NCI-H2029 treated with DMSO at 0.1 percent for 48 hours (cell line): ENCODE data around the gene MYO3B.
"Not testable (repeated sequence)": the region's sequence is repeated elsewhere in the genome, so short reads cannot be mapped to it uniquely, and the experiment has no call there.

Source experiments
- DNase-seq: peaks from one replicate; lab custom pipeline; 2025; lab: John Stamatoyannopoulos, UW

MYO3B gene

DNA sequence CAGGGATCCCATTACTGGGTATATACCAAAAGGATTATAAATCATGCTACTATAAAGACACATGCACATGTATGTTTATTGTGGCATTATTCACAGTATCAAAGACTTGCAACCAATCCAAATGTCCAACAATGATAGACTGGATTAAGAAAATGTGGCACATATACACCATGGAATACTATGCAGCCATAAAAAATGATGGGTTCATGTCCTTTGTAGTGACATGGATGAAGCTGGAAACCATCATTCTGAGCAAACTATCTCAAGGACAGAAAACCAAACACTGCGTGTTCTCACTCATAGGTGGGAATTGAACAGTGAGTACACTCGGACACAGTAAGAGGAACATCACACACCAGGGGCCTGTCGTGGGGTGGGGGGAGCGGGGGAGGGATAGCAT is 457.1 kb downstream of the MYO3B start:
- DNase-seq = not testable (repeated sequence)

DNA sequence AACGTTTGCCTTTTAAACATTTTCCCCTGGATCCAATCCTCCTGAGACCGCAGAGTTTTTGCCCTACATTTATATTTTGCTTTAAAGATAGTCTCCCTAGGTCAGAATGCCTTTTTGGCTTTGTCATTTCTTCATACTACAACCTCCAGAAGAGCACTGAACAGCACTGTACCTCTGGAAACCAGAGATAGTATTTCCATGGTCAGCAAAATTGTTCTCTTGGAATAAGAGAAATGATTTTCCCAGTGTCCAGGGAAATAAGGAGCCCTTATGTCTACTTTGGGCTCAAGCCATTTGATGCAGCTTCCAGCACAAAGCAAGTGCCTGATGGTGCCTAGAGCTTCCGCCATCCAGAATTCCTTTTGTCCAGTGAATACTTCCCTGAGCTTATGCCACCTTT is 461.7 kb downstream of the MYO3B start:
- no peak for DNase-seq

GRCh38 chr2:170641961-170642360 is 464.0 kb downstream of the MYO3B start:
- DNase-seq = no peak

- DNase-seq = no peak
These were observed 465.4 kb downstream of the MYO3B start for GRCh38 chr2:170643346-170643745.

- DNase-seq = no peak
These were observed 469.9 kb downstream of the MYO3B start for GRCh38 chr2:170647741-170648436.

DNA sequence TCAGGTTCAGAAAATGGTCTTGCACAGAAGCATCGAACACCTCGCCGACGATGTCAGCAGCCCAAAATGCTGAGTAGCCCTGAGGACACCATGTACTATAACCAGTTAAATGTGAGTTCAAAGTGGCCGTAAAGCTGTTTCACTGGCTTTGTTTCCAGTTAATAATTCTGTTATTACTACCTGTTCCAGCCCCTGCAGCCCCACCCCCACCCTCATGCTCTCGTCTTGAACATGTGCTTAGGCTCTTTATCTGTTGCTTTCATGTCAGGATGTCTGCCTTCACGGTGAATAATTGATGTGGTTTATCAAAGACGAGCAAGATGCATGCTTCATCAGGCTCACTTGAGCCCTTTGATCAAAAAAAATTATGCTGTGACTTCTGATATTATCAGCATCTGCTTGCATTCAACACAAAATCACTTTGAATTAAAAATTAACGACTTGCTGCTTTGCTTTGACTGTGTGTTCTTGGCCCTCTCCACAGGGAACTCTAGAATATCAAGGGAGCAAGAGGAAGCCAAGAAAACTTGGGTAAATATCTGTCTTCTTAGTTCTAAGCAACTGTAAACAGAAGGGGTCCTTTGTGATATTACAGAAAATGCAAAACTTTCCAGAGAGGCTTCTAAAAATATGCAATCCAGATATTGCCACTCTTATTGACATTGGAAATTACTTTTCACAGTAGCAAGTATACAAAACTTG is 473.8 kb downstream of the MYO3B start:
- DNase-seq = no peak

DNA sequence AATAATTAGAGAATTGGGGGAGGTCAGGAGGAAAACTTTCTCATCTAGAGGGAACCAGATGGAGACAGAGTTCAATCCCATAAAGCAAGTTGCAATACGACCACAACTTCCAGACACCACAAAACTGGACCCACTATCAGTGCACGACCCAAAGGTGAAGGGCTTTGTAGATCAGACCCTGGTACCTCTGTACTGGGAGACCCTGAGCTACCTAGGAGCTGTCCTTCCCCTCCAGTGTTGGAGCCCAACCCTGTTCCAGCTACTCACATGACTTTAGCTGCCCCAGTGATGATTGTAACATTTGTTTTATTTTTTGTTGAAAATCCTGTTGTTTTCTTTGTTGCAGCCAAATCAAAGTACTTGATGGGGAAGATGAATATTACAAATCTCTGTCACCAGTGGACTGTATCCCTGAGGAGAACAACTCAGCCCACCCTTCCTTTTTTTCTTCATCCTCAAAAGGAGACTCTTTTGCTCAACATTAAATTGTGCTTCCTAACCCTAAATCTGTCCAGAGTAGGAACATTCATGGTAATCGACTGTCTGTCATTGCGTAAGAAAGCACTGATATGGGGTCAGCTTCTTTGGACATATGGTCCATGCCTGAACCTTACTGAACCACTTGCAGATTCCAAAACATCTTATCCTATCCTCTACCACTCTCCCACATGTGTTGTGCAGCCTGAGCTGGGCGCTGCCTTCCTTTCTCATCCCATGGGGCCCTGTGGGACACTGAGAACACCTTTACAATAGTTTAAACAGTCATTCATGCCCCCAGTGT is 474.9 kb downstream of the MYO3B start:
- no peak for DNase-seq

DNA sequence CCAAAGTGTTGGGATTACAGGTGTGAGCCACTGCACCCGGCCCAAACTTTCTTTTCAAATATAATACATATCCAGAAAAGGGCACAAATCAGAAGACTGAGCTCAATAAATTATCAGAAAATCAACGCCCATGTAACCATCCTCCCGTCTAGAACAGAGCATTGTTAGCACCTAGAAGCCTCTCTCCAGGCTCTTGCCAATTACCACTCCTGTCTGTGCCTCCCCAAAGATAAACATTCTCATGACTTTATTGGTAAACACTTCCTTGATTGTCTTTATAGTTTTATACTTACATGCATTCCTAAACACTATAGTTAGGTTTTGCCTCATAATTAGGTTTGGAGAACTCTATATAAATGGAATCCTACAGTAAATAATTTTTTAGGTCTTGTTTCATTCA is 478.7 kb downstream of the MYO3B start:
- DNase-seq = no peak

- no peak for DNase-seq
These were observed 482.5 kb downstream of the MYO3B start for GRCh38 chr2:170660409-170660808.

DNA sequence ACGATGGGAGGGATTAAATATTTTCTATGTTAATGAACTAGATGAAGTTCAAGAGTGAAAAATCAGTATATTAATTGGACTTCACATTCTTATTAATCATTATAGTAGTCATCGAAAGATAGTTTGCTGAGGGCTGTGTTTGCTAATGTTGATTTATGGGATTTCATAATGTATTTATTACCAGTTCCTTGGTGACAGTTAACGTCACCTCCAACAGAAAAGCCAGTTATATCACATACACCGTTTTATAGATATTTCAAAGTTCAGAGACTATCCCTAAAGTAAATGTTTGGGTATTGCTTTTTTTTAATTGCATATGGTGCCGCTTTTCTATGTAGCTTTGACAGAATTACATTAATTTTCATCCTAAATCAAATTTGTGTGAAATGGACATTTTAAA is 487.8 kb downstream of the MYO3B start:
- no peak for DNase-seq

GRCh38 chr2:170669909-170670308 is 492.0 kb downstream of the MYO3B start:
- no peak for DNase-seq

DNA sequence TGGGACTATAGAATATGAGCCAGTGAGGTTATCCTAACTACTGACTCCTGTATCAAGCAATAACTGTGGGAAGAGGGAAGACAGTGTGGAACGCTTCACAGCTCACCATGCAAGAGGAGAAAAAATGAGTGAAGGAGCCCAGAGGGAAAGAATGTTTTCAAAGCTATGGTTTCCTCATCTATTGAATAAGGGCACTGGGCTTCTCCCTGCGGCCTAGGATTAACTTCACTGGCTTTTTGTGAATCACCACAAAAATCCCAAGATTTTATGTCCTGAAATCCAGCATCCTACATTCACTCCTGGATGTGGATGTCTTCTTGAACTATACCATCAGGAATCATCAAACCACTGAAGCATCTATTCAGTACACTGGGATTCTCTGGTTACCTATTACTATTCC is 492.7 kb downstream of the MYO3B start:
- DNase-seq = no peak

DNA sequence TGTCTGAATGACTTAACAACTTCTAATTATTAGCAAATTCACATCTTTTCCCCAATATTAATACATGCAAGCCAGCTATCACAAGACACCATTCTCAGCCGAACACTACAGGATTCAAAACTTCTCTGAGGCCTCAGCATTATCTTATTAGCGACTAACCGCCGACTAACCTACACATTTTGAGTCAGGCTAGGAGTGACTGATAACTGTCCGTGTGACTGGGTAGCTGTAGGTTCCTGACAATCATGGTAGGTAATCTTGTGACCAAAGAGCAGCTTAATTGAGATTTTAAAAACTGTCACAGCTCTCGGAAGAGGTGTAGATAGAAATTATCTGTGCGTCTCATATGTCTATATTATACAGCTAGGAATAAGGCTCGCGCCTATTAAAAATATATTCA is 493.1 kb downstream of the MYO3B start:
- DNase-seq = no peak

DNA sequence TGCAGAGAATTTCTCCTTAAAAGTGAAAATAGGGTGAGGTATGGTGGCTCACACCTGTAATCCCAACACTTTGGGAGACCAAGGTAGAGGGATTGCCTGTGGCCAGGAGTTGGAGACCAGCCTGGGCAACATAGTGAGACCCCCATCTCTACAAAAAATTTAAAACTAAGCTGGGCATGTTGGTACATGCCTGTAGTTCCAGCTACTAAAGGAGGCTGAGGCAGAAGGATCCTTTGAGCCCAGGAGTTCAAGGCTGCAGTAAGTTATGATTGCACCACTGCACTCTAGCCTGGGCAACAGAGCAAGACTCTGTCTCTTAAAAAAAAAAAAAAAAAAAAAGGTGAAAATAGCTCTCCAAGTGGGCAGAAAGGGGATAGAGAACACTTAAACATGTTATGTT is 496.3 kb downstream of the MYO3B start:
- DNase-seq = not testable (repeated sequence)

DNA sequence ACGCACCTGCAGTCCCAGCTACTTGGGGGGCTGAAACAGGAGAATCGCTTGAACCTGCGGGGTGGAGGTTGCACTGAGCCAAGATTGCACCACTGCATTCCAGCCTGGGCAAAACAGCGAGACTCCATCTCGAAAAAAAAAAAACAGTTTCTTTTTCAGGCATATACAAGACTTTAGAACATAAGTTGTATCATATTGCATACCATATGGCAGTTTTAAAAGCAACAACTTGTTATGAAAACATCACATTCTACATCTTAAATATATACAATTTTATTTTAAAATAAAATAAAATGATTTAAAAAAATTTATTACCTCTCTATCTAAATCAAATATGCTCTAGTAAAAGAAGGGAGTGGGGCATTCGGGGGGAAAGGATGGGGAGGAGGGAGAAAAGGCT is 497.8 kb downstream of the MYO3B start:
- no peak for DNase-seq

DNA sequence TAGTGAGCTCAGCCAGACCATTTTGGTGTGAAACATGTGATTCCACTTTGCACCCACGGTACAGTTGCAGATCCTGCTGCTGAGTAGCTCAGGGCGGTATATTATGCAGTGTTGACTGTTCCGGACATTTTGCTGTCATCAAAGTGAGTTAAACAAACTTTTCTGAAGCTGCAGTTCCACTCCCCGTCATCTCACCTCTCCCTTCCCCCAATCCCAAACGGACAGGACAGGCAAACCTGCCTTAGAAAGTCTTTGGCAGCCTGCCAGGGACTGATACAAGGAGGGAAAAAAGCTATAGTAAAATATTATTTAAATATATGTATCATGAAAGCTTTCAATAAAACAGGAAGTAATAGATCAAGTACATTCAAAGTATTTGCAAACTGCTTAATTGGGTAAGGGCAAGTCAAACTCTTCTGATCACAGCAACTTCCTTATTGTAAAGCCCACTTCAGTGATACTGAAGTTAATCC is 501.7 kb downstream of the MYO3B start:
- DNase-seq = no peak

DNA sequence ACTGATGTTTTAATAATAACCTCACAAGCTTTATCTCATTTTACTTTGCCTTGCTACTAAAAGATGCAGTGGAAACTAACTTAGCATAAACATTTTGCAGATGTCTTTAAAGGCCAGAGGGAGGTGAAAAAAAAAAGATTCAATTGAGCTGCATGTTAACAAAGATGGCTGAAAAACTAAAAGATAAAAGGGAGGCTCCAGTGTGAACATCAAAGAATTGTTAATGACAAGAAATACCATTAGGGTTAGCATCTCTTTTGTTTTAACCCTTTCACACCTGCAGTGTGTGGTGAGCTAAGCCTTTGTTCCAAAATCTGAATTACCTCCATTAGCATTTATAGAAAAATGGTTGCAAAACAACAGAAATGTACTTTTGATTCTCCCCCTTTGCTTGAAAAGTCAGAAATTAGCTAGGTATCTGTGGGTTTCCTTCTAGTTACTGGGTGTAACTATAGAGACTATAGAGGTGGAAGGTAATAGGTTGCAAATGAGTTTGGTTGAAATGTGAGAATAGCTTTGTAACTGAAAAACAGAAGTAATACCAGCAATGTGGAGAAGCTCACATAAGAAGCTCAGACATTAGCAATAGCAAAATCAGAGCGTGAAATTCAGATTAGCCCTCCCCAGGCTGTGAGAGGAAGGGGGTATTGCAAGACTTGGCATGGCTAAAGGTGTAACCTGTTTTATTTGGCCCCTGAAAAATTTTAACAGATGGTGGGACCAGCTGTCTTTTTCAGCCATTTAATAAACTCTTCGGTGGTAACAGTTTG is 502.4 kb downstream of the MYO3B start:
- no peak for DNase-seq

DNA sequence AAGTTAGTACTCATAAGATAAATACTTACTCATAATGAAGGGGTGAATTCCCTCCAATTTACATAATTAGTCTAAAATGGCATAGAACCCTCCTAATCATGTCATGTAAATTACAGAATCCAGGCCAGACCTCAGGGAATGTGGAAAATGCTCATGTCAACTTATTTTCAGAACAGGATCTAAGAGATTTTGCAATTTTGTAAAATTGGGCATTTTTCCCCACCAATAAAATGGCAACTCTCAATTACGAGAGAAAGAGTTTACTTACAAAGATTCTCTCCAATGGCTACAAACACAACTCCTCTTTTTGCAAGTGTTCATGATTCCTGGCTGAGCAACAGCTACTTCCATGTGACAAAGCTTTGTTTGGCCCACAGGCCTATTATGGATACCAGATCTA is 503.4 kb downstream of the MYO3B start:
- DNase-seq = no peak

GRCh38 chr2:170685591-170685990 is 507.6 kb downstream of the MYO3B start:
- no peak for DNase-seq

- DNase-seq = no peak
These were observed 511.5 kb downstream of the MYO3B start for GRCh38 chr2:170689481-170689880.

DNA sequence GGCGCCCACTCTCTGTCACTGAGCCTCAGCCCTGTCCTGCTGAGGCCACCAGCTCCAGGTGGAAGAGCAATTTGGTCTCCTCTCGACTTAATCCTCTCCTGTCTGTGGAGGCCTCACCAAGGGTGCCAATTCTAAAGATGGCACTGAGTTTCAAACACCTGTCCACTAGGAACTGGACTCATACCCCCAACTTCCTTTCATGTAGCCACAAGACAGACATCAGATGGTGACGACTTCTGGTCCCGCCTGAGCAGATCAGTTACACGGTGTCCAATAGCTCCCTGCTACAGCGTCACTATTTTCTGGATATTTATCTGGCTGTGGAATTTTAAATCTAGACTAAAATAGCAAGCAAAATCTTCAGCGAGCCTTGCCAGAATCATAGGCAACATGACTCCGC is 512.7 kb downstream of the MYO3B start:
- no peak for DNase-seq

GRCh38 chr2:170694316-170694715 is 516.4 kb downstream of the MYO3B start:
- no peak for DNase-seq
